Vagina (tissue), 2 donors: ENCODE data around the gene RDH12.

Experiments used
- POLR2AphosphoS5 ChIP-seq, 2 donors: sonication (generic); formaldehyde crosslinking; IDR thresholded peaks; one replicate each; pipeline ENCODE4 v1.9.0; 2017; ENCODE audit warnings: antibody characterized with exemption in 2 of 2, mild to moderate bottlenecking in 2 of 2, low read depth in 1 of 2; ENCODE audit not compliant: insufficient read depth in 1 of 2
- TF ChIP-seq, protein P1 (sequence below), 3 experiments: fragments of 450-650 bp in 2 of 3; fragments of 200-600 bp in 1 of 3; sonication (generic) in 1 of 3; IDR thresholded peaks; one replicate each; pipeline ENCODE4 v1.5.1; 2017 to 2019; ENCODE audit warnings: antibody characterized with exemption in 3 of 3, mild to moderate bottlenecking in 2 of 3, moderate library complexity in 2 of 3

DNA sequence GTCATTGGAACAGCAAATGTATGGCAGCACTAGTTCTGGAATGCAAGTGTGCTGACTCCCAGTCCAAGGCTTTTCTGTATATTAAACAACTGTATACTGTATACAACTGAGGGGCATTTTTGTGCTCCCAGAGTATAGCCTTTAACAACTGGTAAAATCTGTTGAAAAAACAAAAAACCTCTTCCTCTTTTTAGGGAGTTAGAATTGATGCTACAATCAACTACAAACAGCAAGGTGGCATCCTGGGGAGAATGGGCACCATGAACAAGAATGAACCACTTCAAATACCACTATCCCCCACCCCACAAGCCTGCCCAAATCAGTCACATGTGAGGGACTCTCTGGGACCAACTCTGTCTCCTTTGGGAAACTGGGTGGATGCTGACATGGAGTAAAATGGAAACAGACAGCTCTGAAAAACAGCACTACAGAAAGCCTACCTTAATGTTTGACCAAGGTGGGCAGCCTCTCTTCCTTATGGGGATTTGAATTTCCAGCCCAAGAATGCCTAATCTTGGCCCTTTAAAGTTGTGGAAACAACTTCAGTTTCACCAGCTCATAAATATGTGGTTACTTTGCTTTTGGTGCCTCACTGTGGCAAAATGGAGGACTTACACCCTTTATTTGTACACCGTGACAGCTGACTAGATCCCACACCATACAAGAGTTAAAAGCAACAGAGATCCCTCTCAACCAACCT, 34.8 kb upstream of the RDH12 start:
- TF ChIP-seq, protein P1, sequence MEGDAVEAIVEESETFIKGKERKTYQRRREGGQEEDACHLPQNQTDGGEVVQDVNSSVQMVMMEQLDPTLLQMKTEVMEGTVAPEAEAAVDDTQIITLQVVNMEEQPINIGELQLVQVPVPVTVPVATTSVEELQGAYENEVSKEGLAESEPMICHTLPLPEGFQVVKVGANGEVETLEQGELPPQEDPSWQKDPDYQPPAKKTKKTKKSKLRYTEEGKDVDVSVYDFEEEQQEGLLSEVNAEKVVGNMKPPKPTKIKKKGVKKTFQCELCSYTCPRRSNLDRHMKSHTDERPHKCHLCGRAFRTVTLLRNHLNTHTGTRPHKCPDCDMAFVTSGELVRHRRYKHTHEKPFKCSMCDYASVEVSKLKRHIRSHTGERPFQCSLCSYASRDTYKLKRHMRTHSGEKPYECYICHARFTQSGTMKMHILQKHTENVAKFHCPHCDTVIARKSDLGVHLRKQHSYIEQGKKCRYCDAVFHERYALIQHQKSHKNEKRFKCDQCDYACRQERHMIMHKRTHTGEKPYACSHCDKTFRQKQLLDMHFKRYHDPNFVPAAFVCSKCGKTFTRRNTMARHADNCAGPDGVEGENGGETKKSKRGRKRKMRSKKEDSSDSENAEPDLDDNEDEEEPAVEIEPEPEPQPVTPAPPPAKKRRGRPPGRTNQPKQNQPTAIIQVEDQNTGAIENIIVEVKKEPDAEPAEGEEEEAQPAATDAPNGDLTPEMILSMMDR (IDR thresholded peaks at IDR 0.05) = peak in 2 of 3 experiments; percentile 16 to 65
- no peak for TF ChIP-seq POLR2AphosphoS5 (IDR thresholded peaks at IDR 0.05; ENCODE audit: insufficient read depth in 1 of 2, low read depth in 1 of 2)
